HG02943 (cell line): ENCODE data around the gene DENND2C.
A peak's percentile ranks its signal among the peaks of the same experiment; 100 is the strongest.

ENCODE experiments used
- ATAC-seq: cut with Tn5 transposase; IDR thresholded peaks from one replicate; pipeline ENCODE4 v1.9.1; 2021; ENCODE audit warnings: mild to moderate bottlenecking, low read depth, moderate library complexity; ENCODE audit not compliant: unreplicated experiment

DENND2C gene

GRCh38 chr1:114688526-114688925 lies 18.7 kb upstream of the DENND2C start:
- no peak for ATAC-seq

DNA sequence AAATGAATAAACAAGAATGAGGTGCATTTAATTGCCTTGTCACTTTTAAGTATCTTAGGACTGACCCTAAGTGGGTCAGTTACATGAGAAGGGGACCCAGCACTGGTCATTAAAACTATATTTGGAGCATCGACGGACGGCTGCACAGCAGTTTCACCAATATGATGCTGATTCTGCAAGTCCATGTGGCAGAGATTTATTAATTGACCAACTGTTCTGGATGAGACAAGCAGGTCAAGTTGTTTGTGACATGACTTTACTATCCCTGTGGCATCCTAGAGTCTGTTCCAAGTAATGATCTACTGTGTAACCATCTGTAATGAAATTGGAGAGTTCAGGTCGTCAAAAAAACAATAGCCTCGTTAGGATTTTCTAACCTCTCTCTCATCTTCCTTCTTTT lies 16.0 kb upstream of the DENND2C start:
- no peak for ATAC-seq

DNA sequence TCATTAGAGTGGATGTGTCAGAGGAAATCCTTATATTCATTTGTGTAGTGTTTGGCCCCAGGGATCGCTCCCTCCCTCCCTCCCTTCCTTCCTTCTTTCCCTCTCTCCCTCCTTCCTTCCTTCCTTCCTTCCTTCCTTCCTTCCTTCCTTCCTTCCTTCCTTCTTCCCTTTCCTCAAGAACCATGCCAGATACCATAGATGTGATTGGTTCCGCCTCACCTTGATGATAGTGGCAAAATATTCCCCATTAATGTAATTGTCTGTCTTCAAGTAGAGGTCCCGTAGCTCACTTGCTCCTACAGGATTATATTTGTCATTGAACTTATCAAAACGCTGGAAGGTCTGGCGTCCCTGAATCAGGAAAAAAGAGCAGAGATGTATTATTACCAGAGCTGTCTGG lies 7.8 kb upstream of the DENND2C start:
- no peak for ATAC-seq

DNA sequence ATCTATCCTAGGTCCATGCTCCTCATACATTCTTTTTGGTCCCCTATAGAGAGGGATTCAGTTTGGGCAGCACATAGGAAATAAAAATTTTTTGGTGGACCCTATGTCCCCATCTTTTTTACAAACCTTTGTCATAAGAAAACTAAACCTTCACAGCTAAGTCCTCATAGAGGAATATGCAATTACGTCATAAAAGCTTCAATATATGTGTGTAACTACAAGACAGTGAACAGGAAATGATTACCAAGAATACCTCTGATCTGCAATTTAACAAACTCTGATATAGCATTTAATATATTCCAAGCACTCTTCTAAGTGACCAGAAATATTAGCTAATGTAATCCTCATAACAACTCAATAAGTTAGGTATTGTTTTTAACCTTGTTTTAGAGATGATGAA lies 6.3 kb upstream of the DENND2C start:
- no peak for ATAC-seq

- no peak for ATAC-seq
Measured at GRCh38 chr1:114671939-114672275, 2.1 kb upstream of the DENND2C start.

DNA sequence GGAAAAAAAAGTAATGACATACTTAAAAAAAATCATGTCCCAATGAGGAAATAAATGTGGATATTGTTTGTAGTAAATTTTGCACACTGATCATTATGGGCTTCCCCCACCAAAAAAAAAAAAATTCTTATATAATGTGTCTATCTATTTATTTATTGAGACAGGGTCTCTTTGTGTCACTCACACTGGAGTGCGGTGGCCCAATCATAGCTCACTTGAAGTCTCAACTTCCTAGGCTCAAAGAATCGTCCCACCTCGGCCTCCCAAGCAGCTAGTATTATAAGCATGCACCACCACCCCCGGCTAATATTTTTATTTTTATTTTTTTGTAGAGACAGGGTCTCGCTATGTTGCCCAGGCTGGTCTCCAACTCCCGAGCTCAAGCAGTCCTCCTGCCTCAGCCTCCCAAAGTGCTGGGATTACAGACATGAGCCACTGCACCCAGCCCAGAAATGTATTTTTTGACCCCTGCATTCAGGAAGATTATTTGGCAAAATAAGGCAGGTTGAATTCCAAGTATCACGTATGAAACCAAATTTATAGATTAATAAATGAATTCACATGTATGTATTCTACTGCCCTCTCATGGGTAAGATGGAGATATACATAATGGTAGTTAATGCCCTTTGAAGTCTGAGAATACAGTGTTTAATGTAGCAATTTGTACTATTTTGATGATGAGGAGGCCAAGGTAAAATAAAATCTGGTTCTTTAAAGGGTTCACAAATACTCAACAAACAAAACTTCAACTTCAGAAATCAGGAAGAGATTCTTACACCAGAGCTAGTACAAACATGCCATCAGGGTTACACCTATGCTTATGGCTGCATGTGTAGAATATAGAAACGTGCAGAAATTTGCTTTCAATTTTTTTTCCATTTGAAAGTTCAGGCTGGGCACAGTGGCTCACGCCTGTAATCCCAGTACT lies 1.4 kb upstream of the DENND2C start:
- no peak for ATAC-seq

DNA sequence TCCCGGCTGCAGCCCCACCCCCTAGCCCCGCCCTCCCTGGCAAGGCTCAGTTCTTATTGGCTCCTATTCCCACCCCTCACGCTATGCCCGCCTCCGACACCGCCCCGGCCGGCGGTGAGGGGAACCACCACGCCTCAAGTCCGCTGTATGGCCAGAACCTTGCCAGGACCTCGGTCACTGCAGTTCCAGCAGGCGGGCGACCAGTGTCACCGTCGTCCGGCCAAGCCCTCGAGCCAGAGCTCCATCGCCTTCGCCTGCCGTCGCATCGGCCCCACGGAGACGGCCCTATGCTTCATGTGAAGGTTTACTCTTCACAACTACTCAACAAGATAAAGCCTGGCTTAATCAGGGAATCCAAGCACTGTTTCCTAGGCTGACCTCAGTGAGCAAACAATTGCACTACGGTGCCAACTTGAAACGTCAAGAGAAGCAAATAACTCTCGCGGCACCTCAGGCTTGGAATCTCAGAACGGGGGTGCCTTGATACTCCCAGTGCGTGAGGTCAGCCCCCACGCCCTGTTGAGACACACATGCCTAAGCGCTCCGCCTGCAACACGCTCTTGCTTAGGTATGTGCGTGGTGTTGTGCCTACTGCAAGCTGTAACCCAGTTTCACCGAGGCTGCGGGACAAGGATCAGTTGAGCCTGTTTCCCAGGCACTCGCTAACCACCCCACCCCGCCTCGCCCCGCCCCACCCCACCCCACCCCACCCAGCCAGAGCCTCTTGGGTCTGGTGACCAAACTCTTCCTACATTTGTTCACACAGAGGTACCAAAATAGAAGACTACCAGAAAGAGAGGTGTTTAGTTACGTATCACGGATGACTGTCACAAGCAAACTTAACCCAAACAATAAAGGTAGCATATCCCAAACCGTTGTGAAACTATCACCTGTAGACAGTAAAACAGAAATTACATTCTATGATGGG lies 498 bp upstream of the DENND2C start:
- ATAC-seq, result peak; percentile 98

DNA sequence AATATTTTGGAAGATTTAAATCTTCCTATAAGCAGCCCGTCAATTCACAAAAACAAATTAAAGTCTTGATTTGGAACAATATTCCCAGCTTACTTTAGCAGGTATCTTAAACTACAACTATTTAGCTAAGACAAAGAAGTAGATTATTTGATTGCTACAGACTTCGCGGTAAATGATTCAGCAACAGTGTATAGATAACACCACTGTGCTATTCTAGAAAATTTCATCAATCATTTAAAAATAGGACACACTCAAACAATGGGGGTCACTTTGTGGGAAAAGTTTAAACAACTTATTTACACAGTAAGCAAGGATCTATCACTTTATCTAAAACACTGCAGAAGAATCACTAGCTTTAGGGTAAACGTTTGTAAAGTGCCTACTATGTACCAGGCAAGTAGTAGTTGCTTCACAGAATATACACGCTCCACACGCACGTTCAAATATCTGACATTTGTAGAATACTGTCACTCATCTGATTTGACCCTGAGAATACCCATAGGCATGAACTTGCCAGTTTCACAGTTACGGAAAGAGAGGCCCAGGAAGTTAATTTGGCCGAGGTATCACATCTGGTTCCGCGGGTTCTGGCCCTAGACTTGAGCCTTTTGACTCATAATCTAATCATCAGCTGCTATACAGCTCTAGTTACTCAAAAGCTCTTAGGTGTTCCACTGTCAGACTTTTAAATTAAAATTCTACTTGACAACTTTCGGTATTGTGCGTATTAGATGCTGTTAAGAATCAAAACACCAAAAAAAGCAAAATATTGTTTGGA lies 876 bp downstream of the DENND2C start:
- no peak for ATAC-seq

DNA sequence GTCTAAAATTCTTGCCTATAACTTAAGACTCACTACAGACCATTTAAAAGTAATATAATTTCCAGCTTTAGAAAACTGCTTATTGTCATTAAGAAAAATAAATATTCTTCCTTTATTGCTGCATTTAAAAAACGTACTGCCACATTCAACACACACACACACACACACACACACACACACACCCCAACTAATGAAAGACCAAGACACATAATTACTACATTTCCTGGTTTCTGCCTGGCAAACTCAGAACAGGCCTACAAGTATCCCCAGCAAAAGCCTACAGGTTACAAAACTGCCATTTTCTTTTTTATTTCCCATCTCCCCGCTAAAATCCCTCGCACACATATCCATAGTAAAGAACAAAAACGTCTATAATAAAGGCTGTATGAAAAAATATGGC lies 1.5 kb downstream of the DENND2C start:
- no peak for ATAC-seq

GRCh38 chr1:114666954-114667353 lies 2.9 kb downstream of the DENND2C start:
- ATAC-seq, result no peak

DNA sequence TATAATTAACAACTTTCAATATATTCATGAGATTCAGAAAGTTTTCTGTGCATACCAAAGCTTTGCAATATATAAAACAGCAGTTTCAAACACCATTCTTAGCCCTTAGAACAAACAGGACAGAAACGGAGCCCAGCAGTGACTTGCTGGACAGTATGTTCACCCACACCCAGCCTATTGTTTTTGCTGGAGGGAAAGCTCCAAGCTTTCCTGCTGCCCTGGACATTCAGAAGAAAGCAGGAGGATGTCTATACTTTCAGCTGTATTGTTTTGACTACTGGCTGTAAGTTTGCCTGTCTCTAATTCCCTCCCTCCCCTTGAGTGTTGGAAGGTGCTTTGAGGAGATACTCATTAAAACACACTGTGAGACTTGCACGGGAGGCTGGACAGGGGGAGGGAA lies 9.6 kb downstream of the DENND2C start:
- ATAC-seq, result no peak

DNA sequence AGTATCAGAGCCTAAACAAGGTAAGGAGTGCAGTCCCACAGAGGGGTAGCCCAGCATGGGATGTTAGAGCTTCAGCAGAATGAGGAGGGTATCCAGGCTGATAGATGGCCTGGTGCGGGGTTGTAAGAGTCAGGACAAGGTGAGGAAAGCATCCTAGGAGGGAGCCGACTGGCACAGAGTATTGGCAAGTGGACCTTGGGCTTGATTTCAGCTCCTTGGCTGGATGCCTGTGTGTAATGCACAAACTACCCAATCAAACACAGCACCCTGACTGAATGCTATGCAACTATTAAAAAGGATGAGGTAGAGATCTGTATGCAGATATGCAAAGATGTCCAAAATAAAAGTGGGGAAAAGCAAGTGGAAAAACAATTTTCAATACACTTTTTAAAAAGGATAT lies 18.0 kb downstream of the DENND2C start:
- no peak for ATAC-seq

DNA sequence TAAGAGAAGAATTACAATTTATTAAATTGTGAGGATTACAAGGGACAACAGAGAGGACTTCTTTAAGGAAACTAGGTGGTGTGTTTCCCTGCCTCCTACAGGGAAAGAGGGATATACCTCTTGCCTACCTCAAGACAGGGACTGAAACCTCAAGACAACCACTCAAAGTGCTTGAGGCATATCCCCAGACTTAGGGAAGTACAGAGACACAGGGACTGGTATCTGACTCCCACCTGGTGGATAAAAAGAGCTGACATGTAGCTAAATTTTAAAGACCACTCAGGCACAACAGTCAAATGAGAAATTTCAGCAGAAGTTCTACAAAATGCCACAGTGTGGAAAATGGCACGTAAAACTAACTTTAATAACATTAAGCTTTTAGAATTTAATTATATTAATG lies 21.3 kb downstream of the DENND2C start:
- ATAC-seq, result no peak

DNA sequence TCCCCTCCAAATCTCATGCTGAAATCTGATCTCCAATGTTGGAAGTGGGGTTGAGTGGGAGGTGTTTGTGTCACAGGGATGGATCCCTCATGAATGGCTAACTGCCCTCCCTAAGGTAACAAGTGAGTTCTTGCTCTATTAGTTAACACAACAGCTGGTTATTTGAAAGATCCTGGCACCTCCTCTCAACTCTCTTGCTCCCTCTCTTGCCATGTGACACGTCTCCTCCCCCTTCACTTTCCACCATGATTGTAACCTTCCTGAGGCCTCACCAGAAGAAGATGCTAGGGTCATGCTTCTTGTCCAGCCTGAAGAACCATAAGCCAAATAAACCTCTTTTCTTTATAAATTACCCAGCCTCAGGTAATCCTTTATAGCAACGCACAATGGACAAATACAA lies 28.5 kb downstream of the DENND2C start:
- no peak for ATAC-seq

DNA sequence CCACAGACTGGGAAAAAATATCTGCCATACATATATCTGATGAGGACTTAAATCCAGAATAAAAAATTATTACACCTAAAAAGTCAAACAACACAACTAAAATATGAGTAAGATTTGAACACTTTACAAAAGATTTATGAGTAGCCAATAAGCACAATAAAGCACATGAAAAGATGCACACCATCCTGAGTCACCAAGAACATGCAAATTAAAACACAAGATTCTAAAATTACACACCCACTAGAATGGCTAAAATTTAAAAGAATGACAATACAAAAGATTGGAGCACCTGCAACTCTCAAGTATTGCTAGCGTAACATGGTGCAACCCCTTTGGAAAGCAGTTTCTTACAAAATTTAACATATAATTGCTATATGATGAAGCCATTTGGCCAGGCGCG lies 30.9 kb downstream of the DENND2C start:
- no peak for ATAC-seq

DNA sequence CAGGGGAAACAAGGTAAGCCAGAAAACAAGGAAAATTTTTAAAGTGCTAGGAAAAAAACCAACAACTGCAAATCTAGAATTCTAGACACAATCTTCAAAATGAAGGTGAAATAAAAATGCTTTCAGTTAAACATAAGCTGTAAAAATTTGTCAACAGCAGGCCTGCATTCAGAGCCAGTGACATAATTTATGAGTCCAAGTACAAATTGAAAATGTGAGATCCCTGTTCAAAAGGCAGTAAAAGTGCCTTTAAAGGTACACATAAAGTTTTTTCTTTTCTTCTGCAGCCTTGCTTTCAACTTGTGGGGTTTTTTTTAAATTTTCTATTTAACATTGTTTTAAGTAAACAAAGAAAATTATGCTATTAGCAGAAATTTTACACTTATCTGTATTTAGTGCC lies 37.4 kb downstream of the DENND2C start:
- ATAC-seq, result no peak

DNA sequence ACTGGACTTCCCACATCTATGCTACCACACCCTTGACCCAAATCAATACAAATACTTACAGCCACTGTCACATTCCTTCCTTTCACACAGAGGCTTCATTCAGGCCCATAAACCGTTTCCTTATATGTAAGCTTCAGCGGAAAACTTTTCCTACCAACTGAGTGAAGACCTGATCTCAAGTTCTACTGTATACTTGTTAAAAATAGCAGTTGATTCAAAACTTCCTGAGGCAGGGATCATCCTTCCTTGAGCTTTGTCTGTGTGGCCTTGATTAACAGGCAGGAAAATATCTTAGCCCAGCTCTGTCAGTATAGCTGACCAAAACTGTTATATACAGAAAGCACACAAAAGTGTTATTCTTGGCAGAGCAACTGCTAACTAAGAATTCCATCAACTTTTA lies 42.7 kb downstream of the DENND2C start:
- ATAC-seq, result no peak

- no peak for ATAC-seq
Measured at GRCh38 chr1:114623364-114623763, 46.5 kb downstream of the DENND2C start.

DNA sequence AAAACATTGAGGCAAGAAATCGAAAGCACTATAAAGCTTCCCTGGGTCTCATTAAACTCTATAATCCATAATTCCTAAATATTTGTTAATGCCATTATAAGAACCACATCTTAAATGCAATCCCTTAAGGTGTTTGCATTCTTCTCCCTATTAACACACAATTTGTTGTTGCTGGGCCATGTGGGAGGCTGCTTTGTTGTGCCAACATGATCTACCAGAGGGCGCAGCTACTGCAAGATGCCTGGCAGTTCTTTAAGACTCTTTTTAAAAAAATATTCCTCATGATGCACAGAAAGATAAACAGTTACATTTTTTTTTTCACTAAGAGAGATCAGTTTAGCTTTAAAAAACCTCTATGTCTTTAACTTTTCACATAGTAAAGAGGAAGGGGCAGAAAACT lies 49.4 kb downstream of the DENND2C start:
- no peak for ATAC-seq

GRCh38 chr1:114618606-114619005 lies 51.2 kb downstream of the DENND2C start:
- ATAC-seq, result no peak
